GM18909 (cell line): Measurements from ENCODE around the gene NIP7.
"Not testable (repeated sequence)": the region's sequence is repeated elsewhere in the genome, so short reads cannot be mapped to it uniquely, and the experiment has no call there.

Experiments used
- ATAC-seq: cut with Tn5 transposase; IDR thresholded peaks from one replicate; pipeline ENCODE4 v1.9.1; 2021; ENCODE audit warnings: mild to moderate bottlenecking; ENCODE audit not compliant: unreplicated experiment, poor library complexity

NIP7 gene

GRCh38 chr16:69338557-69339288, 849 bp upstream of the NIP7 start:
- no peak for ATAC-seq

GRCh38 chr16:69340095-69340644, 598 bp downstream of the NIP7 start:
- ATAC-seq = no peak

- ATAC-seq = no peak
Observed at GRCh38 chr16:69344171-69344570, 4.6 kb downstream of the NIP7 start.

- no peak for ATAC-seq
Observed at GRCh38 chr16:69345923-69346322, 6.4 kb downstream of the NIP7 start.

- no peak for ATAC-seq
Observed at GRCh38 chr16:69346683-69347082, 7.1 kb downstream of the NIP7 start.

GRCh38 chr16:69348222-69348621, 8.7 kb downstream of the NIP7 start:
- ATAC-seq = no peak

- ATAC-seq = no peak
Observed at GRCh38 chr16:69349536-69349935, 10.0 kb downstream of the NIP7 start.

- no peak for ATAC-seq
Observed at GRCh38 chr16:69350536-69351133, 11.1 kb downstream of the NIP7 start.

GRCh38 chr16:69351309-69352027, 11.9 kb downstream of the NIP7 start, which contains the start of gene TMED6:
Gene TMED6, minus strand, starts transcription at chr16:69351786. Its CDS starts 33 bp downstream, at chr16:69351753.
- no peak for ATAC-seq

- not testable (repeated sequence) for ATAC-seq
Observed at GRCh38 chr16:69360070-69360469, 20.5 kb downstream of the NIP7 start.

GRCh38 chr16:69363281-69363717, 23.7 kb downstream of the NIP7 start:
- ATAC-seq = no peak

- no peak for ATAC-seq
Observed at GRCh38 chr16:69364088-69364487, 24.5 kb downstream of the NIP7 start.

- no peak for ATAC-seq
Observed at GRCh38 chr16:69365901-69366300, 26.3 kb downstream of the NIP7 start.

GRCh38 chr16:69366431-69366830, 26.9 kb downstream of the NIP7 start:
- no peak for ATAC-seq

- ATAC-seq = no peak
Observed at GRCh38 chr16:69367980-69368379, 28.4 kb downstream of the NIP7 start.

GRCh38 chr16:69368866-69369265, 29.3 kb downstream of the NIP7 start:
- no peak for ATAC-seq

- no peak for ATAC-seq
Observed at GRCh38 chr16:69371564-69371963, 32.0 kb downstream of the NIP7 start.

- no peak for ATAC-seq
Observed at GRCh38 chr16:69373019-69373418, 33.4 kb downstream of the NIP7 start.

GRCh38 chr16:69376393-69377059, 37.0 kb downstream of the NIP7 start:
- ATAC-seq = no peak

- no peak for ATAC-seq
Observed at GRCh38 chr16:69378036-69378435, 38.5 kb downstream of the NIP7 start.
